Bronchial epithelial cell (primary cell): ENCODE data around the gene CAPN3. TPM values are rescaled to one million over a fixed set of nuclear protein-coding genes. Genes with fewer than 3 reads are reported as not detected.

Experiments used
- DNase-seq: peaks from one replicate; pipeline ENCODE4 v3.0.0-alpha.2; 2010; ENCODE audit warnings: low read depth
- FAIRE-seq: peaks from 2 replicates; lab custom pipeline; 2011; peaks lifted over from hg19 to GRCh38; lab: Jason Lieb, UNC
- H3K27me3 ChIP-seq: 2 replicates; pipeline ENCODE4 v1.5.1; 2011; ENCODE audit warnings: low read length; ENCODE audit not compliant: control insufficient read depth, insufficient read depth
- H3K36me3 ChIP-seq: 2 replicates; pipeline ENCODE4 v1.5.1; 2011; ENCODE audit warnings: low read length; ENCODE audit not compliant: control insufficient read depth, insufficient read depth
- H3K4me3 ChIP-seq: 2 replicates; pipeline ENCODE4 v1.5.1; 2011; ENCODE audit warnings: mild to moderate bottlenecking, low read depth, low read length, control low read depth
- total RNA-seq: library from RNA; depleted of rRNA; stranded (reverse); fragments of >200 nt; gene quantifications from 2 replicates; pipeline ENCODE4 v1.2.1, GENCODE V29; 2014
- TF ChIP-seq, protein P1 (sequence below): IDR thresholded peaks from 2 replicates; pipeline ENCODE4 v1.5.1; 2011; ENCODE audit warnings: mild to moderate bottlenecking, moderate library complexity, low read length, control low read depth, inconsistent platforms; ENCODE audit not compliant: insufficient read depth, severe bottlenecking

Gene CAPN3
- total RNA-seq, 1 donor from 2014 or later = 2.1 TPM

DNA sequence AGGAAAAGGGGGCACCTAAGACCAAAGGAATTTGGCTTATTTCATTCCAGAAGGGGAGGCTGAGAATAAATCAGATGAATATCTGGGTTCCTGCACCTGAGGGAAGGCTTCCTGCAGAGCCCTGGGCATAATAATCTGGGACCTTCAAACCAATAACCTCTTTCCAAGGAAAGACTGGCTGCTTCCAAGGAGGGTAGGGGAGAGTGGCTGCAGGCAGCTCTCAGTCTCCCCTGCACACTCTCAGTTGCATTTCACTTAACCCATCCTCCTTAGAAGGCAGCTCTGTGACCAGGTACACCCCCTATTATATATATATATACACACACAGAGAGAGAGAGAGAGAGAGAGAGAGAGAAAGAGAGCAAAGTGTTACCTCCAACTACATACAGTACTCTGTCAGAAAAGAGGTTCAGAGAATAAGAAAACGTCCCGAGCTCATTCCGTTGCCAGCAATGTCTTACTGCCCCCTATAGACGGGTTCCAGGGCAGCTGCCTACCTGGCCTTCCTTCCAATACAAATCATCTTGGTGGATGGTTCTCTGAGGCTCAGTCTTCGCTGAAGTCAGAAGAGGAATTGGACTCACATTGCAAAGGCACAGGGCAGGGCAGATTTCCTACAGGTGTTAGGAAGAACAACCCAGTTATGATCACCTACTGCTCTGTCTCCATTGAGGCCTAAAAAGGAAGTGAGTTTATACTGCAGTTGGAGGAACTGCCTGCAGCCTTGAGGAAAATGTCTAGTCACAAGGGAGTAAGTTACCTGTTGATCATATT lies 26.1 kb downstream of the CAPN3 start:
- Histone ChIP-seq H3K27me3 (no peaks in the 10 kb centered on the region), H3K4me3 (no peak overlapping the region), H3K36me3 (peaks cover 2% of the 10 kb centered on the region)
- no peak for FAIRE-seq
- TF ChIP-seq, protein P1, sequence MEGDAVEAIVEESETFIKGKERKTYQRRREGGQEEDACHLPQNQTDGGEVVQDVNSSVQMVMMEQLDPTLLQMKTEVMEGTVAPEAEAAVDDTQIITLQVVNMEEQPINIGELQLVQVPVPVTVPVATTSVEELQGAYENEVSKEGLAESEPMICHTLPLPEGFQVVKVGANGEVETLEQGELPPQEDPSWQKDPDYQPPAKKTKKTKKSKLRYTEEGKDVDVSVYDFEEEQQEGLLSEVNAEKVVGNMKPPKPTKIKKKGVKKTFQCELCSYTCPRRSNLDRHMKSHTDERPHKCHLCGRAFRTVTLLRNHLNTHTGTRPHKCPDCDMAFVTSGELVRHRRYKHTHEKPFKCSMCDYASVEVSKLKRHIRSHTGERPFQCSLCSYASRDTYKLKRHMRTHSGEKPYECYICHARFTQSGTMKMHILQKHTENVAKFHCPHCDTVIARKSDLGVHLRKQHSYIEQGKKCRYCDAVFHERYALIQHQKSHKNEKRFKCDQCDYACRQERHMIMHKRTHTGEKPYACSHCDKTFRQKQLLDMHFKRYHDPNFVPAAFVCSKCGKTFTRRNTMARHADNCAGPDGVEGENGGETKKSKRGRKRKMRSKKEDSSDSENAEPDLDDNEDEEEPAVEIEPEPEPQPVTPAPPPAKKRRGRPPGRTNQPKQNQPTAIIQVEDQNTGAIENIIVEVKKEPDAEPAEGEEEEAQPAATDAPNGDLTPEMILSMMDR = peak; percentile 78
- peak; percentile 35 for DNase-seq

DNA sequence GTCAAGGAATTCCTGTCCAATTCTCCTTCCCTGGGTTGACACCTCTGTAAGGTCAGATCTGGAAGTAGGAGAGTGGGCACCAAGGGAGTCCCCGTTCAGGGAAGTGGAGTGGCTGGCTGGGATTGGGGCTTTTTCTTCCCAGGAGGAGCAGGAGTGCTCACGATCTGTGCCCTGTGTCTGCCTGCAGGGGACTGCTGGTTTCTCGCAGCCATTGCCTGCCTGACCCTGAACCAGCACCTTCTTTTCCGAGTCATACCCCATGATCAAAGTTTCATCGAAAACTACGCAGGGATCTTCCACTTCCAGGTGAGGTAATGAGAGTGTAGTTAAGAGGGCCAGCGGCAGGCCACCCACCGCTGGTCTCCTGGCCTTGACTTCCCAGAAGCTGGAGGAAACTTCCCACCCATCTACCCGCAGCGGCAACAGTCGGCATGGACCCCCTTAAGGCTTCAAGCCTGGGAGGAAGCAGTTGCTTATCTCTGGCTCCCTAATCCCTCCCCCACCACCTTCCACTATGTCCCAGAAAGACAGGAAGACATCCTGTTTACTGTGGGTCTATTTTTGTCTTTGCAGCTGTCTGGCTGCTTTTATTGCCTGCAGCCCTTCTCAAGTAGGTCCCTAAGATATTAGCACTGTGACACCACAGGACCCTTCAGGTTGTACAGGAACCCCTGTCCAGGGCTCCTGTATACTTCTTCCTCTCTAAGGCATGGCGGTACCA lies 26.8 kb downstream of the CAPN3 start:
- FAIRE-seq (no peak), DNase-seq (no peak)
- peaks cover 2% of the 10 kb centered on the region for H3K36me3 ChIP-seq
- H3K4me3 ChIP-seq = no peak overlapping the region
- H3K27me3 ChIP-seq = no peaks in the 10 kb centered on the region
- TF ChIP-seq, protein P1 = no peak

DNA sequence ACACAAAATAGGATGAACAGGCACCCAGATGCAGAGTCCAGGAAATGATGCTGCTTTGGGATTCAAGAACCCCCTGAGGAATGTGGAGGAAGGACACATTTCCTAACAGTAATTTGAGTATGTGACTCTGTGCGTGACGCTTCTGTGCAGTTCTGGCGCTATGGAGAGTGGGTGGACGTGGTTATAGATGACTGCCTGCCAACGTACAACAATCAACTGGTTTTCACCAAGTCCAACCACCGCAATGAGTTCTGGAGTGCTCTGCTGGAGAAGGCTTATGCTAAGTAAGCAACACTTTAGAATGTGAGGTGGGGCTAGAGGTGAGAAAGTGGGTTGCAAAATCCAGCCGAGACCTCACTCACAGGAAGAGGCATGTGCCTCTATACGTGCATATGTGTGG lies 28.3 kb downstream of the CAPN3 start:
- Histone ChIP-seq H3K4me3 (no peak overlapping the region), H3K36me3 (peaks cover 2% of the 10 kb centered on the region)
- no peak for FAIRE-seq

DNA sequence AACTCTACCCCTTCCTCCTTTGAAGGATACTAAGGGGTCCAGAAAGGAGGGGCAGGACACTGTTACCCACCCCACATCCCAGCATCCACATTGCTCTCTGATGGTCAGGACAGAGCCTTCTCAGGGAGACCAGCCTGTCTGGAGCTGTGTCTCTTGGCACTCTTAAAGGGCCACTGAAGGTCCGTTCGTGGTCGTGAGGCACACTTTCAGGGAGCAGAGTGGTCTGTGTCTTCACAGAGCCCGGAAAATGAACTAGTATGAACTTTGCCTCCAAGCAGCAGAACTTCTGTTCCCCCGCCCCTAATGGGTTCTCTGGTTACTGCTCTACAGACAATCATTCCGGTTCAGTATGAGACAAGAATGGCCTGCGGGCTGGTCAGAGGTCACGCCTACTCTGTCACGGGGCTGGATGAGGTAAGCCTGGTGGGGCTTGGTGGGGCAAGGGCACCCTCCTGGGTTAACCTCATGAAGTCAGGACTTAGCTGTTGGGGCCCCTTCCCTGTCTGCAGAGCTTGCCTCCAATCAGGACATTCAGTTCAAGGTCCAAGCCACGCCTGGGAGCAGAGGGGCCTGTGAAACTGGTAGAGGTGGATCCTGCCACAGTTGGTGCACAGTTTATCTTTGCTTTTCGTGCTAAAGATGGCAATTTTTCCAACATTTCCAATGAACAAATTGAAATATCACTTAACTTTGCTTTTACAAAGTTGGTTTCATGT lies 33.2 kb downstream of the CAPN3 start:
- Histone ChIP-seq H3K4me3 (no peak overlapping the region), H3K27me3 (no peaks in the 10 kb centered on the region), H3K36me3 (no peaks in the 10 kb centered on the region)
- FAIRE-seq (no peak), DNase-seq (no peak)
- TF ChIP-seq, protein P1 = no peak

More for the DNA sequence above, 28.3 kb downstream of the CAPN3 start:
- DNase-seq = no peak
- no peaks in the 10 kb centered on the region for H3K27me3 ChIP-seq
- TF ChIP-seq, protein P1 = no peak

DNA sequence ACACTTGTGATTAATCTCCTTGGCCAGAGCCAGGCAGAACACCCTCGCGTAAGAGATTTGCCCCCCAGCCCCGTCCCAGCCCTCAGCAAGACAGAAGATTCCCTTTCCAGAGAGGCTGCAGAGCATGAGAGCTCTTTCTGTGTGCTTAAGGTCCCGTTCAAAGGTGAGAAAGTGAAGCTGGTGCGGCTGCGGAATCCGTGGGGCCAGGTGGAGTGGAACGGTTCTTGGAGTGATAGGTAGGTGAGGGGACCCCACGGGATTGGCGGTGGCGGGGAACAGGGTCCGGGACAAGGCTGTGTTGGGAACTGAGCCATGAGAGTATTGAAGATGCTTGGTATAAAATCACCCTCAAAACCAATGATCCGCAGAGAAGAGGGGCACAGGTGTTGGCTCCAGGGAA lies 34.8 kb downstream of the CAPN3 start:
- no peaks in the 10 kb centered on the region for H3K36me3 ChIP-seq
- TF ChIP-seq, protein P1 = no peak
- no peak for FAIRE-seq
- H3K4me3 ChIP-seq = no peak overlapping the region
- no peaks in the 10 kb centered on the region for H3K27me3 ChIP-seq
- no peak for DNase-seq
